GM12891 (cell line): ENCODE results near the gene CNTN4.

Source experiments
- PAX5 ChIP-seq: IDR thresholded peaks from 2 replicates; pipeline ENCODE4 v1.6.1; 2011; ENCODE audit warnings: low read length, moderate library complexity, mild to moderate bottlenecking; ENCODE audit not compliant: insufficient read depth, severe bottlenecking
- POLR2A ChIP-seq: IDR thresholded peaks from 2 replicates; pipeline ENCODE4 v1.6.1; 2011; ENCODE audit warnings: low read depth, low read length, control low read depth
- POLR2AphosphoS5 ChIP-seq: IDR thresholded peaks from 2 replicates; pipeline ENCODE4 v1.6.1; 2011; ENCODE audit warnings: low read depth, low read length, control low read depth
- POU2F2 ChIP-seq: IDR thresholded peaks from 2 replicates; pipeline ENCODE4 v1.6.1; 2011; ENCODE audit warnings: low read depth, mild to moderate bottlenecking, control low read depth, low read length, moderate library complexity
- SPI1 ChIP-seq: IDR thresholded peaks from 2 replicates; pipeline ENCODE4 v1.6.1; 2011; ENCODE audit warnings: low read depth, low read length, control low read depth
- TAF1 ChIP-seq: IDR thresholded peaks from 2 replicates; pipeline ENCODE4 v1.6.1; 2011; ENCODE audit warnings: low read depth, low read length, control low read depth

- no peak for TF ChIP-seq POLR2A
- no peak for TF ChIP-seq POLR2AphosphoS5
- TF ChIP-seq PAX5, result no peak
- no peak for TF ChIP-seq SPI1
- no peak for TF ChIP-seq TAF1
- no peak for TF ChIP-seq POU2F2
These were observed 137.5 kb downstream of the CNTN4 start for GRCh38 chr3:2236203-2236602.
